Activated B cell treated with CpG ODN at 0.5 μM for 24 hours (primary cell): ENCODE results near the gene COA3. TPM values are rescaled to one million over a fixed set of nuclear protein-coding genes. Genes with fewer than 3 reads are reported as not detected.
"Not testable (repeated sequence)": the region's sequence is repeated elsewhere in the genome, so short reads cannot be mapped to it uniquely, and the experiment has no call there.

Source experiments
- ATAC-seq: fragments of 200-7000 bp; cut with Tn5 transposase; one replicate; pipeline ENCODE4 v1.10.0; 2021; ENCODE audit warnings: low read depth, mild to moderate bottlenecking, moderate library complexity
- CTCF ChIA-PET: fragments of 350-600 bp; sonication (Branson Sonifier 250); formaldehyde crosslinking; loops from one replicate; lab custom pipeline; 2021; ENCODE audit warnings: antibody characterized with exemption; lab: Charles Lee
- POLR2A ChIA-PET: fragments of 350-600 bp; sonication (Branson Sonifier 250); formaldehyde crosslinking; loops from one replicate; lab custom pipeline; 2021; ENCODE audit warnings: antibody characterized with exemption; lab: Charles Lee
- DNase-seq: peaks from one replicate; pipeline ENCODE4 v3.0.0; 2022
- H3K27ac Mint-ChIP-seq: one replicate; pipeline ENCODE4 v1.8.0; 2020; ENCODE audit warnings: mixed read lengths
- H3K27me3 Mint-ChIP-seq: one replicate; pipeline ENCODE4 v1.8.0; 2021; ENCODE audit warnings: mixed read lengths
- H3K36me3 Mint-ChIP-seq: one replicate; pipeline ENCODE4 v1.8.0; 2021; ENCODE audit warnings: low read depth, mixed read lengths
- H3K4me1 Mint-ChIP-seq: one replicate; pipeline ENCODE4 v1.8.0; 2021; ENCODE audit warnings: mixed read lengths
- H3K4me3 Mint-ChIP-seq: one replicate; pipeline ENCODE4 v1.8.0; 2020; ENCODE audit warnings: mild to moderate bottlenecking, mixed read lengths
- H3K9me3 Mint-ChIP-seq: one replicate; pipeline ENCODE4 v1.8.0; 2020; ENCODE audit warnings: mixed read lengths
- intact Hi-C: fragments of 100-400 bp; cut with micrococcal nuclease; formaldehyde crosslinking; loops from one replicate; pipeline ENCODE4 v1.15.1; 2024
- total RNA-seq: library from RNA; stranded (reverse); gene quantifications from 2 replicates; pipeline ENCODE4 v1.2.3, GENCODE V29; 2022
- TF ChIP-seq, protein P1 (sequence below): fragments of 200-600 bp; IDR thresholded peaks from one replicate; pipeline ENCODE4 v1.8.0; 2022; ENCODE audit warnings: antibody characterized with exemption, mild to moderate bottlenecking

The COA3 gene
- total RNA-seq, 1 donor from 2014 or later, result 41.4 TPM

DNA sequence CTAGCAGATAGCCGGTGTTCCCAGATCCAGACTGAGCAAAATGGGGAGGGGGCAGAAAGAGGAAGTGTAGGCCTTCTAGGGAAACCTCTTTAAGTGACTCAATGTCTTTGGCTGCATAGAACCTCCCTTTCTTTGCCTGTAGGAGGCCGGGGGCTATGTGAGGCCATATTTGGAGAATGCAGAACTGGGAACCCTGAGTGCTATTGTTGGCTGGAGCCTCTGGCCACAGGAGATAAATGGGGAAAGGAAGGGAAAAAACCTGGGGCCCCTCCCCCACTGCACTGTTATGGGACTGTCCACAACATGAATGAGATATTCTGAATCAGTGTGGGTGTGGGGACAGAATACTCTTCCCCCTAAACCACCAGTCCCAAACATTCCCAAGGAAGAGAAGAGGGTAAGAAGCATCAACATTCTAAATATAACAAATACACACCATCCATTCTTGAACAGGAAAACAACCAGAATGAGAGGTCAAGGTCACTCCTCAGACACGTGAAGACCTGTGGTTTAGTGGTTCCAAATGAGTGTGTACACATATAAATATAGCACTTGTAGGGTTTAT lies 22.9 kb downstream of the COA3 start:
- Mint-ChIP-seq H3K27me3 (peaks cover 4% of the 10 kb centered on the region), H3K4me3 (peak overlapping the region; percentile 98), H3K27ac (no peak overlapping the region), H3K4me1 (peaks cover 43% of the 10 kb centered on the region), H3K36me3 (peaks cover 56% of the 10 kb centered on the region), H3K9me3 (no peaks in the 10 kb centered on the region)
- ATAC-seq (no peak), DNase-seq (no peak)
- intact Hi-C loops, result no loop called here
- TF ChIP-seq, protein P1, sequence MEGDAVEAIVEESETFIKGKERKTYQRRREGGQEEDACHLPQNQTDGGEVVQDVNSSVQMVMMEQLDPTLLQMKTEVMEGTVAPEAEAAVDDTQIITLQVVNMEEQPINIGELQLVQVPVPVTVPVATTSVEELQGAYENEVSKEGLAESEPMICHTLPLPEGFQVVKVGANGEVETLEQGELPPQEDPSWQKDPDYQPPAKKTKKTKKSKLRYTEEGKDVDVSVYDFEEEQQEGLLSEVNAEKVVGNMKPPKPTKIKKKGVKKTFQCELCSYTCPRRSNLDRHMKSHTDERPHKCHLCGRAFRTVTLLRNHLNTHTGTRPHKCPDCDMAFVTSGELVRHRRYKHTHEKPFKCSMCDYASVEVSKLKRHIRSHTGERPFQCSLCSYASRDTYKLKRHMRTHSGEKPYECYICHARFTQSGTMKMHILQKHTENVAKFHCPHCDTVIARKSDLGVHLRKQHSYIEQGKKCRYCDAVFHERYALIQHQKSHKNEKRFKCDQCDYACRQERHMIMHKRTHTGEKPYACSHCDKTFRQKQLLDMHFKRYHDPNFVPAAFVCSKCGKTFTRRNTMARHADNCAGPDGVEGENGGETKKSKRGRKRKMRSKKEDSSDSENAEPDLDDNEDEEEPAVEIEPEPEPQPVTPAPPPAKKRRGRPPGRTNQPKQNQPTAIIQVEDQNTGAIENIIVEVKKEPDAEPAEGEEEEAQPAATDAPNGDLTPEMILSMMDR, result no peak
- ChIA-PET POLR2A (no interaction called here), CTCF (no interaction called here)

DNA sequence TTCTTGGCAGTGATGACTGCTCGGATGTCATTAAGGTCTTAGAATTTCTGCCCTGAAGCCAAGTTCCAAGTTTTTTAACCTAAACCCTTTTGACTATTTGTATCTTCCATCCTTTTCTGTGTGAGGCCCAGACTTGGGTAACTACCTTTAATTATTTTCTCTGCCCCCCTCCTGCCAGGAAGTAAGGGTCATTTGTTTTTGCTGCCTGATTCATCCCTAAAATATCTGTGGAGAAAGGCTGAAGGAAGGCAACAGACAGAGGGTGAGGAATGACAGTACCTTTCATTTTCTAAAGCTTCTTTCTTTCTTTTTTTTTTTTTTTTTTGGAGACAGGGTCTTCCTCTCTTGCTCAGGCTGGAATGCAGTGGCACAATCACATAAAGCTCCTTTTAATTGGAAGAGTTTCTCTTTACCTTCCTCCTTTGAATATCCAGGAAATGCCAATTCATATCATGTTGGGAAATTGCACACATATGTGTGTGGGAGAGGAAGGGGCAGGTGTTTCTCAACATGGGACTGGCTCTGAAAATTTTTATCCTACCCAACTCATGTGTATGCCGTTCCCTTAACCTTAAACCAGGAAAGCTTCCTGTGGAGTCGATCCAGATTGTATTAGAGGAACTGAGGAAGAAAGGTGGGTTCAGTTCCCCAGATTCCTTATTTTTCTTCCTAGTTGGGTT lies 24.3 kb downstream of the COA3 start:
- ChIA-PET CTCF (interaction anchor here (0.5 to 2.8 kb wide), 5 partner anchors 10 to 196 kb away, joined by 3 to 15 read pairs (median 6); partner anchors contain the start of gene PSMC3IP), POLR2A (interaction anchor here (0.5 to 2.5 kb wide), 25 partner anchors 11 to 614 kb away, joined by 3 to 26 read pairs (median 7); partner anchors contain the start of genes BECN1, CNTD1, COA3 and NAGLU)
- TF ChIP-seq, protein P1, result no peak
- peaks cover 36% of the 10 kb centered on the region for H3K4me1 Mint-ChIP-seq
- intact Hi-C loops, result no loop called here
- DNase-seq (no peak), ATAC-seq (no peak)
- peak overlapping the region; percentile 98 for H3K4me3 Mint-ChIP-seq
- peaks cover 49% of the 10 kb centered on the region for H3K36me3 Mint-ChIP-seq
- peak overlapping the region; percentile 96 for H3K27ac Mint-ChIP-seq
- H3K27me3 Mint-ChIP-seq, result no peaks in the 10 kb centered on the region
- no peaks in the 10 kb centered on the region for H3K9me3 Mint-ChIP-seq

- POLR2A ChIA-PET, result interaction anchor here (0.5 to 2.5 kb wide), 36 partner anchors 10 to 615 kb away, joined by 3 to 26 read pairs (median 5); partner anchors contain the start of genes BECN1, CNTD1, COA3 and MLX
- ATAC-seq (peak; percentile 92), DNase-seq (peak; percentile 71)
- no peaks in the 10 kb centered on the region for H3K27me3 Mint-ChIP-seq
- TF ChIP-seq, protein P1, result no peak
- no peaks in the 10 kb centered on the region for H3K9me3 Mint-ChIP-seq
- intact Hi-C loops, result loop anchor here (1.0 kb wide), 2 partner anchors 25 to 29 kb away; partner anchors contain the start of genes CNTD1 and COA3
- CTCF ChIA-PET, result interaction anchor here (0.5 to 2.8 kb wide), 7 partner anchors 10 to 195 kb away, joined by 3 to 15 read pairs (median 3); partner anchors contain the start of genes PSMC3IP and RAMP2
- H3K36me3 Mint-ChIP-seq, result peaks cover 42% of the 10 kb centered on the region
- H3K4me1 Mint-ChIP-seq, result peaks cover 35% of the 10 kb centered on the region
- peak within 1 kb of the TSS; percentile 98 for H3K4me3 Mint-ChIP-seq
- H3K27ac Mint-ChIP-seq, result peak within 1 kb of the TSS; percentile 96
Observed at GRCh38 chr17:42773290-42774035, 25.0 kb downstream of the COA3 start, which contains the start of gene VPS25. Gene VPS25, plus strand, starts transcription at chr17:42773449. Its CDS starts 27 bp downstream, at chr17:42773476.

- no peak for DNase-seq
- peaks cover 37% of the 10 kb centered on the region for H3K36me3 Mint-ChIP-seq
- H3K27me3 Mint-ChIP-seq, result peaks cover 2% of the 10 kb centered on the region
- CTCF ChIA-PET, result interaction anchor here (0.8 to 2.8 kb wide), 5 partner anchors 9 to 195 kb away, joined by 3 to 15 read pairs (median 6); partner anchors contain the start of genes PSMC3IP and RAMP2
- no peaks in the 10 kb centered on the region for H3K9me3 Mint-ChIP-seq
- H3K27ac Mint-ChIP-seq, result peak overlapping the region; percentile 96
- TF ChIP-seq, protein P1, result no peak
- POLR2A ChIA-PET, result interaction anchor here (0.5 to 2.5 kb wide), 35 partner anchors 10 to 616 kb away, joined by 3 to 26 read pairs (median 5); partner anchors contain the start of genes BECN1, CNTD1, COA3 and MLX
- ATAC-seq, result peak; percentile 21
- H3K4me1 Mint-ChIP-seq, result peaks cover 35% of the 10 kb centered on the region
- H3K4me3 Mint-ChIP-seq, result peak overlapping the region; percentile 98
- intact Hi-C loops, result loop anchor here (1.0 kb wide), 2 partner anchors 25 to 29 kb away; partner anchors contain the start of genes CNTD1 and COA3
Observed at GRCh38 chr17:42772945-42773289, 25.6 kb downstream of the COA3 start.

DNA sequence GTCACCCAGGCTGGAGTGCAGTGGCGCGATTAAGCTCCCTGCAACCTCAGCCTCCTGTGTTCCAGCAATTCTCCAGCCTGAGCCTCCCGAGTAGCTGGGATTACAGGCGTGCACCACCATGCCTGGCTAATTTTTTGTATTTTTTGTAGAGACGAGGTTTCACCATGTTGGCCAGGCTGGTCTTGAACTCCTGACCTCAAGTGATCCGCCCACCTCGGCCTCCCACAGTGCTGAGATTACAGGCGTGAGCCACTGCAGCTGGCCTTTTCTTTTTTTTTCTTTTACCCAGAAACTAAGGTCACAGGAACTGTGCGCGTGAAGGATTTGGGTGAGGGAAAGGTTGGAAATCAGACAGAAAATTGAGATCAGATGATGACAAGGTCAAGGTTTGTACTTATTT lies 28.5 kb downstream of the COA3 start:
- Mint-ChIP-seq H3K36me3 (peaks cover 14% of the 10 kb centered on the region), H3K27me3 (peaks cover 13% of the 10 kb centered on the region), H3K4me1 (peaks cover 29% of the 10 kb centered on the region)
- intact Hi-C loops, H3K27ac Mint-ChIP-seq, H3K9me3 Mint-ChIP-seq, ATAC-seq, DNase-seq, H3K4me3 Mint-ChIP-seq: not testable (repeated sequence)
- CTCF ChIA-PET, result interaction anchor here (0.9 kb wide), 1 partner anchor 47 kb away, joined by 3 read pairs; no protein-coding TSS in a partner anchor
- POLR2A ChIA-PET, result interaction anchor here (0.6 to 2.6 kb wide), 2 partner anchors 26 to 192 kb away, joined by 4 to 6 read pairs; partner anchors contain the start of gene PSMC3IP

GRCh38 chr17:42768006-42768405 lies 30.5 kb downstream of the COA3 start:
- H3K36me3 Mint-ChIP-seq, POLR2A ChIA-PET, H3K4me3 Mint-ChIP-seq, H3K27ac Mint-ChIP-seq, ATAC-seq, intact Hi-C loops, DNase-seq, CTCF ChIA-PET, H3K9me3 Mint-ChIP-seq: not testable (repeated sequence)
- Mint-ChIP-seq H3K27me3 (peaks cover 17% of the 10 kb centered on the region), H3K4me1 (peaks cover 11% of the 10 kb centered on the region)
